Measurements from ENCODE around the gene MXD3.
"Not testable (repeated sequence)": the region's sequence is repeated elsewhere in the genome, so short reads cannot be mapped to it uniquely, and the experiment has no call there.

The MXD3 gene

DNA sequence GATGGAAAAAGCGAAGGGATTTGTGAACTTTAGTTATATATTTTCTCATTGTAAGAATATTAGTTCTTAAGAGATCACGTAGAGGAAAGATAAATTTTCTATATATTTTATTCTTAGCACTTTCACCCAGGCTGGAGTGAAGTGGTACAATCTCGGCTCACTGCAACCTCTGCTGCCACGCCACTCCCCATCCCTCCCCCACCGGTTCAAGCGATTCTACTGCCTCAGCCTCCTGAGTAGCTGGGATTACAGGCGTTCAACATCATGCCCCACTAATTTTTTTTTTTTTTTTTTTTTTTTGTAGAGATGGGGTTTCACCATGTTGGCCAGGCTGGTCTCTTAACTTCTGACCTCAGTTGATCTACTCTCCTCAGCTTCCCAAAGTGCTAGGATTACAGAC lies 50.7 kb downstream of the MXD3 start:
- DNase-seq = no peak

DNA sequence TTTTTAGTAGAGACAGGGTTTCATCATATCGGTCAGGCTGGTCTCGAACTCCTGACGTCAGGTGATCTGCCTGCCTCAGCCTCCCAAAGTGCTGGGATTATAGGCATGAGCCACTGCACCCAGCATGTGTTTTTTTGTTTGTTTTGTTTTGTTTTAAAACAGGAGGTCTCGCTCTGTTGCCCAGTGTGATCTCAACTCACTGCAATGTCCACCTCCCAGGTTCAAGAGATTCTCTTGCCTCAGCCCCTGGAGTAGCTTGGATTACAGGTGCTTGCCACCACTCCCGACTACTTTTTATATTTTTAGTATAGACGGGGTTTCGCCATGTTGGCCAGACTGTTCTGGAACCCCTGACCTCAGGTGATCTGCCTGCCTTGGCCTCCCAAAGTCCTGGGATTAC lies 53.0 kb downstream of the MXD3 start:
- not testable (repeated sequence) for DNase-seq

Measured in activated CD4-positive, CD25-positive, alpha-beta regulatory T cell treated with anti-CD3 and anti-CD28 coated beads, Interleukin-2, amount 50 U/mL, for 72 hours (primary cell).